Measurements from ENCODE around the gene RNF157.
A peak's percentile ranks its signal among the peaks of the same experiment; 100 is the strongest.

Gene RNF157

DNA sequence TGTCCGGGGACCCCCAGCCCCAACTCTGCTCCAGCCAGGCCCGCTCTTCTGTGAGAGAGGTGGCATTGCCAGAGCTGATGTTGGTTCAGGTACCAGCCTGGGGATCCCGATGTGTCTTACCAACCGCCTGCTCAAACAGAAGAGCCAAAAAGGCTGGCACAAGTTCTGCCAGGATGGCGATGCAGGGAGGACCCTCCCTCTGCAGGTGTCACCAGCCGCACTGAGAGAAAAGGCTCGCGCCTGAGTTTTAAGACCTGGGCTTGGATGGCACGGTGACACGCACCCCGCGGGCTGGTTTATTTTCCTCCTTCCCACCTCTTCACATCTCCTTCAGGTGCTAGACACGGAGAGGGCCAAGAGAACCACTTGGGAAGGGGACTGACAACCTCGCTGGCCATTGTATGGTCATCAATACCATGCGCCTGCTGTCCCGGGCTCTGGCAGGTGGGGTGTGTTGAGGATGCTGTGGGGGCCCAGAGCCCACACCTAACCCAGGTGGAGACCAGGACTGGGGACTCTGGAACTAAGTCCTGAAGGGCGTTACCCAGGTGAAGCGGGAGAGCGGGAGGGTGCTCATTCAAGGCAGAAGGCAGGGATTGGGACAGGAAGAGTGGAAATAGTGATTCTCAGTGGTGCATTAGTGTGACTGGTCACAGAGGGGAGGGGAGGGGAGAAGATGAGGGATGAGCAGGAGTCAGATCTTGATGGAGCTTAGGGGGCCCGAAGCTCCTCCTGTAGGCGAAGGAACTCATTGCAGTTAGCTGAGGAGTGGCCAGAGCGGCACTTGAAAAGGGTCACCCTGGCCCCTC is 115.5 kb downstream of the RNF157 start:
- no peak for DNase-seq (ENCODE audit: low read depth, low spot score)

DNA sequence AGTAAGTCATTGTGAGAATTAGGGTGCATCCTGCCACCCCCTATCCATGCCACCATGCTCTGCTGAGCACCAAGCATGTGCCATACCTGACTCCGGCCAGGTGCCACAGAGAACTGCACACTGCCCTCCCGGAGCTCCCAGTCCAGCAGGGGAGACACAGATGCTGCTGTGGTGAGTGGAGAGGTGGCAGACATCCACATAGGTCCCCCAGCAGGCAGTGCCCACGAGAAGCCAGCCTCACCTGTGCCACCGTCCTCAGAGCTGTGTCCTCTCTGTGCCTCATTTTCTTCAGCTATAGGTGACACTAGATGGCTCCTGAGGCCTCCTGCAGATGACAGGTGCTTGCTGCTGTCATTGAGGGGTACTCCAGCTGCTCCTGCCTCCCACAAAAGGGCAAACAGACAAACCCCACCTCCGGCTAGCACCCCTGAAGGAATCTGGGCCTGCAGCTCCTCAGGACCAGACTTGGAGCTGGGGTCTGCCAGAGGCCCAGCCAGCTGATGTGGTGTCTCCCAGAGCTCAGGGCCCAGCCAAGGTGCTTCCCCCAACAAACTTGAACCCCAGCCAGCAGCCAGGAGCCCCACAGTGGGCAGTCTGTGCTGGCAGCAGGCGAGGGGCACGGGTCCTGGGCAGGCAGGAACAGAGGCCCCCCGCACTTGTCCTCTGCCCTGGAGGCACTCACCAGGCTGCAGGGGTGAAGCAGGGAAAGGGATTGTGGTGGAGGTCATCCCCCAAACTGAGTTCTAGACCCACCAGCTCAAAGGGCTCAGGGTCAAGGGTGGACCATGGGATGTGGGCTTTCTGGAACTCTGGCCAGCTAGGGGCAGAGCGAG is 116.3 kb downstream of the RNF157 start:
- no peak for DNase-seq (ENCODE audit: low read depth, low spot score)

DNA sequence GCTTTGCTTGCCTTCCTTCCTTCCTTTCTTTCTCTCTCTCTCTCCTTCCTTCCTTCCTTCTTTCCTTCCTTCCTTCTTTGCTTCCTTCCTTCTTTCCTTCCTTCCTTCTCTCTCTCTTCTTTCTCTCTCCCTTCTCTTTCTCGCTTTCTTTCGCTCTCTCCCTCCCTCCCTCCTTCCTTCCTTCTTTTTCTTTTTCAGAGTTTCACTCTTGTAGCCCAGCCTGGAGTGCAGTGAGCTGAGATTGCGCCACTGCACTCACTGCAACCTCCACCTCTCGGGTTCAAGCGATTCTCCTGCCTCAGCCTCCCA is 117.1 kb downstream of the RNF157 start:
- DNase-seq (ENCODE audit: low read depth, low spot score), result no peak

DNA sequence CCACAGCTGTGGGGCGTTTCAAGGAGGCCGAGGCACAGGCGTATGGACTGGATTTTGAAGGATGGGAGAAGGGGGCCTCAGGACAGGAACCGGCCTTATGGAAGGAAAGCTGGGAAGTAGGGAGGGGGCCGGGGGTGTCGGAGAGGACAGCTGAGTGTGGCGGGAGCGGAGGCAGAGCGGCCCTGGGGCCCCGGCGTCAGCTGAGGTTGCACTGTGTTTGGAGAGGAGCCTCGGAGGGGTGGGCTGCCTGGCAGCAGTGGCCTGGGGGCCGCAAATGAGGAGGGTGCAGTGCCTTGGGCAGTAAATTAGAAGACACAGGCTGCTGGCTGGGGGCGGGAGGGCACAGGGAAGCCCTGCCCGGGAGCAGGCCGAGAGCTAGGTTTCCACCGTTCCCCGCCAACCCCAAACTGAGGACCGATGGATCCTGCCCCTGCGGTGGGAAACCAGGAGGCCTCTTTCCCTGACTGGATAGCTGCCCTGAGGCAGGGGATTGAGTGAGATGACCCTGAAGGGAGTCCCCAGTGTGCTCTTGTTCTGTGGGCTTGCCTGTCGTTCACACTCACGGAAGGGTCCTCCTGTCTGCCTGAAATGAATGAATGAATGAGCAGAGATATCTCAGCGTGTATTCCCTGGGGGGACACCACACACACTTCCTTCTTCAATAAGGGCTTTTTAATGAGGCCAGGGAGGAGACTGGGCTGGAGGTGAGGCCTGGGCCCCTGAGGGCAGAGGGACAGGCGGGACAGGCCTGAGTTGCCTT is 117.7 kb downstream of the RNF157 start:
- DNase-seq (ENCODE audit: low read depth, low spot score), result no peak

DNA sequence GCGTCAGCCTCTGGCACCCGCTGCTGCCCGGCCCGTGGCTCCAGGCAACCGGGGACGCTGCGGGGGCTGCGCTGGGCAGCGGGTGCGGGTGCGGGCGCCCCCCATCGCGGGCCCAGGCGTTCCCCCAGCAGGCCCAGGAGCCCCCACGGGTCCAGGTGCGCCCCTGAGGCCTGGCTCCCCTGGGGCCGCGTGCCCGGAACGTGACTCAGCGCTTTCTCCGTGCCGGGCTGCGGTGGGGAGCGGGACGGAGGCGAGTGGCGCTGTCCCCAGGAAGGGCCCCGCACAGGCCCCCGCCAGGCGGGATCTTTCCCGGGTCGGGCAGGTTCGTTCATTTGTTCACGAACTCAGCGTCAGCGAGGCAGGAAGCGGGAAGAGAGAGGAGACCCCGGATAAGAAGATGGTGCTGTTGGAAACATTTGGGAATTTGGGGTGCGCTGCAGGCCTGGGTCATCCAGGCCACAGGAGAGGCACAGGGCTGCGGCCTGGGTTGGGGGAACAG is 118.3 kb downstream of the RNF157 start:
- DNase-seq (ENCODE audit: low read depth, low spot score), result no peak

DNA sequence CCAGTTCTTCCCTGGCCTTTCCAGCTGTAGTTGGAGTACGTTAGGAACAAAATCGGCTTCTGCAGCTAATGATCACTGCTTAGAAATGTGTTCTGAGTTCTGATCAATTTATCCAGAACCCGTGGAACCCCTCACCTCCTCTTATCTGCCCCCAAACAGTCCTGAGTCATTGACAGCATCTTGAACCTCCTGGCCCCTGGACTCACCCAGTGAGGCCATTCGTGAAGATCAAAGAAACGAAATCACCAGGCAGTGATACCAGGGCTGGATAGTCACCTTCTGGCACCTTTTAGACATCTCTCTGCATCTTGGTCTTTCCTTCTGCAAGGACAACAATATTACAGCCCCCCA is 119.7 kb downstream of the RNF157 start:
- DNase-seq (ENCODE audit: low read depth, low spot score), result no peak

DNA sequence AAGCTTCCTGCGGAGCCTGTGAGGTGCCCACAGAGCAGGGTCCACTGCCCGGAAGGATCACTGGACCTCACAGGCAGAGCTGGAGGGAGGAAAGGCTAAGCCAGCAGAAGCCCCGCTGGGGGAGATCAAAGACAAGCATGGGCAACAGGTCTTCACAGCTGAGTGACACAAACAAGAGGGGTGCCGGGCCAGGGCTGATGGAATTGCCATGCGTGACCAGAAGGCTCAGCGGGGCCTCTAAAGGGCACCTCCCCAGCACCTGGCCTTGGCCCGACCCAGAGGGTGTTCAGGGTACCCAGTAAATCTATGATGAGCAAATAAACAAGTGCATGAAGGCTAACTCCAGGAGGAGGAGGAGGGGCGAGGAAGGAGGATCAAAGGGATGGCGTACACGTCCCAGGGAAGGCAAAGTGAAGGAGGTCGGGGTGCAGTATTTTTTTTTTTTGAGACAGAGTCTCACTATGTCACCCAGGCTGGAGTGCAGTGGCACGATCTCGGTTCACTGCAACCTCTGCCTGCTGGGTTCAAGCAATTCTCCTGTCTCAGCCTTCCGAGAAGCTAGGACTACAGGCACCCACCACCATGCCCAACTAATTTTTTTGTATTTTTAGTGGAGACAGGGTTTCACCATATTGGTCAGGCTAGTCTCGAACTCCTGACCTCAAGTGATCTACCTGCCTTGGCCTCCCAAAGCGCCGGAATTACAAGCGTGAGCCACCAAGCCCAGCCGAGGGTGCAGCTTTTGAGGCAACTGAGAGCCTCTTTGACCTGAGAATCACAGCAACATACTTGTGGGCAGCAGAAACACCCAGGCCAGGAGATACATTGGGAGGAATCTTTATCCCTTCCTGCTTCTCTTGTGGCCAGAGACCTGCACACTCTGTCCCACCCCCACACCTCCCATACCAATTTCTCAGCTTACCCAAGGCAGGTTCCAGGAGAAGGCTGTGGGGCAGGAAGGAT is 120.6 kb downstream of the RNF157 start:
- no peak for DNase-seq (ENCODE audit: low read depth, low spot score)

DNA sequence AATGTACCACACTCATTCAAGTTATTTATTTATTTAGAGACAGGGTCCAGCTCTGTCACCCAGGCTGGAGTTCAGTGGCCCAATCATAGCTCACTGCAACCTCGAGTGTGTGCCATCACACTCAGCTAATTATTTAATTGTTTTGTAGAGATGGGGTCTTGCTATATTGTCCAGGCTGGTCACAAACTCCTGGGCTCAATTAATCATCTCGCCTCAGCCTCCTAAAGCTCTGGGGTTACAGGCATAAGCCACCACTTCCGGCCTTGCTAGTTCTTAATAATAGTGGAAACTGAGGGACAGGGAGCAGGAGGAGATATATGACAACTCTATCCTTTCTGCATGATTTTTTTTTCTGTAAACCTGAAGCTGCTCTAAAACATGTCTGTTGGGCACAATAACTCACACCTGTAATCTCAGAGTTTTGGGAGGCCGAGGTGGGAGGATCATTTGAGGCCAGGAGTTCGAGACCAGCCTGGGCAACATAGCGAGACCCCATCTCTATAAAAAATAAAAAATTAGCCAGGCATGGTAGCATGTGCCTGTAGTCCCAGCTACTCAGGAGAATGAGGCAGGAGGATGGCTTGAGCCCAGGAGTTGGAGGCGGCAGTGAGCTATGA is 125.0 kb downstream of the RNF157 start:
- DNase-seq (ENCODE audit: low read depth, low spot score), result no peak

DNA sequence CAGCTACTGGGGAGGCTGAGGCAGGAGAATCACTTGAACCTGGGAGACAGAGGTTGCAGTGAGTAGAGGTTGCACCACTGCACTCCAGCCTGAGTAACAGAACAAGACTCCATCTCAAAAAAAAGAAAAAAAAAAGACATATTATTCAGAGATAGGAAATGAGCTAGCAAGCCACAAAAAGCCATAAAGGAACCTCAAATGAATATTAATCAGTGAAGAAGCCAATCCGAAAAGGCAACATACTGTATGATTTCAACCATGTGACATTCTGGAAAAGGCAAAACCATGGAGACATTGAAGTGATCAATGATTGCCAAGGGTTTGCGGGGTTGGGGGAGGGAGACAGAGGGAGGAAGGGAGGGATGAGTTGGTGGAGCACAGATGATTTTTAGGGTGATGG is 128.3 kb downstream of the RNF157 start:
- no peak for DNase-seq (ENCODE audit: low read depth, low spot score)

DNA sequence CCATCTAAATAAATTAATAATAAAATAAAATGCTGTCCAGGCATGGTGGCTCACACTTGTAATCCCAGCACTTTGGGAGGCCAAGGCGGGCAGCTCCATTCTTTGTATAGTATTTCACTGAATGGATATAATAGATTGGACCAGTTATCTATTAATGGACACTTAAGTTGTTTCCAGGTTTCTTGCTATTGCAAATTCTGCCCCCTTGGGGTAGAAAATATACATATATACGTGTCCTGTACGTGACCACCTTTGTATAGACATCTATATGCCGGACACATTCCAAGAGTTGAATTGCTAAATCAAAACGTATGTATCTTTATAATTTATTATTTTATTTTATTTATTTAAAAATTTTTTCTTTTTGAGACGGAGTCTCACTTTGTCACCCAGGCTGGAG is 132.8 kb downstream of the RNF157 start:
- no peak for DNase-seq (ENCODE audit: low read depth, low spot score)

DNA sequence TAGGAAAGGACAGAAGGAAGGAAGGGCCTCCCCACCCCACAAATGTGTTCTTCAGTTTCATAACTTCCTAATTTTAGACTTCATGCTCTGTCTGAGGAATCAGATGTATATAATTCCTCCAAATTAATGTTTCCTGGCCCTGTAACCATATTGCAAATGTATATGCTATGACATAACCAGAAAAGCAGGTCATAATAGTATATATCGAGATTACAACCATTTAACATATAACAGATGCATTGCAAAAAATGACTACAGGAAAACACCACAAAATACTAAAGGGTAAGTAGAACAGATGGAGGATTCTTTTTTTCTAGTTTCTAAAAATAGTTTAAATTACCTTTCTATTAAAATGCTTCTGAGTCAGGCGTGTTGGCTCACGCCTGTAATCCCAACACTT is 133.6 kb downstream of the RNF157 start:
- no peak for DNase-seq (ENCODE audit: low read depth, low spot score)

DNA sequence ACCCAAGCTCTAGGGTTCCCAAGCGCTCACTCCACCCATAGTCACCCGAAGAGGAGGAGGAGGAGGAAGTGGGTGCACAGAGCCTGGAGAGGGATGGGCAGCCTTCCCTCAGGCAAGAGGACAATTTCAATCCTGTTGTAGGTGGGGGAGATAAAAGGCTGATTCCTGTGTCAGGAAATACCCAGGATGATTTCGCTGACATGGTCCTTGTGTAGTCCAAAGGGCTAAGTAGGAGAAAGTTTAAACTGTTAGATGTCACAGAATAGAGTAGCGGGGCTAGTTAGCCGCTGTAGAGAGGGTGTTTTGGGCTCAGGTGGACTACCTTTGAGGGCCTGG is 135.4 kb downstream of the RNF157 start:
- no peak for DNase-seq (ENCODE audit: low read depth, low spot score)

DNA sequence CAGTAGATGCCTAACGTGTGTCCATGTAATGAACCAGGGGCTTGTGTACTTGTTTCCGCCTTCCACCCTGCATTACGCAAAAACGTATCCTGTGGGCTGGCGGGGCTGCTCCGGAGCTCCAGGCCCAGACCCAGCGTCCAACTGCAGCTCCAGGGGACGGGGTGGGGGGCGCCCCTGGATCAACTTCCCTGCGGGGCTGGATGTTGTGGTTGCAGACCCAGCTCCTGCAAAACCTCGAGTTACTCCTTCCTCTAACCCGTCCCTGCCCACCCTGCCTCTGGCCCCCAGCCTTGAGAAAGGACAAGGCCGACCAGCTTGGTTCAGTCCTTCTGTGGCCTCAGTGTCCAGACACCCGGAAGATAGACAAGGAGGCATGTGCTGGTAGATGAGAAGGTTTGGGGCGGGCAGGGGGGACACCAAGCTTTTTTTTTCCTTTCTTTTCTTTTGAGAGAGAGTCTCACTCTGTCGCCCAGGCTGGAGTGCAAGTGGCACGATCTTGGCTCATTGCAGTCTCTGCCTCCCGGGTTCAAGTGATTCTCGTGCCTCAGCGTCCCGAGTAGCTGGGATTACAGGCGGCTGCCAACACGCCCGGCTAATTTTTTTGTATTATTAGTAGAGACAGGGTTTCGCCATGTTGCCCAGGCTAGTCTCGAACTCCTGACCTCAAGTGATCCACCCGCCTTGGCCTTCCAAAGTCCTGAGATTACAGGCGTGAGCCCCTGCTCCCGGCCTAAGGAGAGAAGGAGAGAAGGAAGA is 136.0 kb downstream of the RNF157 start:
- DNase-seq (ENCODE audit: low read depth, low spot score), result no peak

DNA sequence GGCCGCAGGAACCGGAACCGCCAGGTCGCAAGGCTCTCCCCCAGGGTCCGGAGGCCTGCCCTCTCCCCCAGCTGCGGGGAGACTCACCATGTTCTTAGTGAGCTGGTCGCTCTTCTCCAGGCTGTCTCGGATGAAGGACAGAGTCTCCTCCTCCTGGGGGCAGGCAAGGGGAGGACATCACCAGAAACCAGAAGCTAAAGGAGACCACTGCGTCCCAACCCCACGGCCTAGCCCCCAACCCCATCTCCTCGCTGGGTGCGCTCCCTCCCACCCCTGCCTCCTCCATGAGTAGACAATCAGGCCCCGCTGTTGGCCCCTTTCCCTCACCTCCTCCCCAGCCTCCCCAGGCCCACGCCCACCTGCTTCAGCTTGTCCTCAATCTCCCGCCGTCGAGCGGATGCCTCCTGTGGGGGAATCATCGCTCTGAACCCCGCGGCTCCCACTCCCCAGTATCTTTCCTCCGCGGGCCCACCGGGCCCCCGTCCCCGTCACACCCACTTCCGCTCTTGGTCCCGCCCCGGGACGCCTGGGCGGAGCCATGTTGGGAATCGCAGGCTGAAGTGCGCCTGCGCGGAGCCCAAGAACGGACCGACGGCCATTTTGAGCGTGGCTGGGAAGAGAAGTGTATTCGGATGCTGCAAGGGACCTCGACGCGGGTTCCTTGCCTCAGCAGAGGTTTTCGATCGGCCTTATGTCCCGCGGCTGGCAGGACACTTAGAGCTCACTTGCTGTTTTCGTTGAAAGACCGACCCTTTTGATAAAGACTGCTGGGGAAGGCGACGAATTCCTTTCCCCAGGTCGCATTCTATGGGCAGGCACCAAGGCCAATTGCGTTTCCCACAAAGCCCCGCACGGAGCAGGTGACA is 136.8 kb downstream of the RNF157 start, which contains the start of gene EXOC7:
TSS of gene EXOC7 (minus strand) at position 514 of the 866 bp plus-strand sequence. CDS start at position 419, 95 bp downstream.
- peak; percentile 85 for DNase-seq (ENCODE audit: low read depth, low spot score)

DNA sequence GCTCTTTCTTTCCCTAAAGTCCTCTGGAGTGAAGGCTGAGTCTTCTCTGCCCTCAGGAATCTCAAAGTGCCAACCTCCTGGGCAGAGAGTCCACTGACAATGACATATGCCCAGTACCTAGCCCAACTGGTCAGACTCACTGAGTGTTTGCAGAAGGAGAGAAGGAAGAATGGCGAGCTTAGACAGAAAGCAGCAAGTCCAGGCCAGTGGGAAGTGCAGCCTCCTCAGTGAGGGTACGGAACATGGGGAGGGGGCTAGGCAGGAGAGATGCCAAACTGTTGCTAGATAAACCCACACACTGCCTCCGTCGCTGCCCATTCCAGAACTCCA is 137.4 kb downstream of the RNF157 start:
- DNase-seq (ENCODE audit: low read depth, low spot score), result no peak

DNA sequence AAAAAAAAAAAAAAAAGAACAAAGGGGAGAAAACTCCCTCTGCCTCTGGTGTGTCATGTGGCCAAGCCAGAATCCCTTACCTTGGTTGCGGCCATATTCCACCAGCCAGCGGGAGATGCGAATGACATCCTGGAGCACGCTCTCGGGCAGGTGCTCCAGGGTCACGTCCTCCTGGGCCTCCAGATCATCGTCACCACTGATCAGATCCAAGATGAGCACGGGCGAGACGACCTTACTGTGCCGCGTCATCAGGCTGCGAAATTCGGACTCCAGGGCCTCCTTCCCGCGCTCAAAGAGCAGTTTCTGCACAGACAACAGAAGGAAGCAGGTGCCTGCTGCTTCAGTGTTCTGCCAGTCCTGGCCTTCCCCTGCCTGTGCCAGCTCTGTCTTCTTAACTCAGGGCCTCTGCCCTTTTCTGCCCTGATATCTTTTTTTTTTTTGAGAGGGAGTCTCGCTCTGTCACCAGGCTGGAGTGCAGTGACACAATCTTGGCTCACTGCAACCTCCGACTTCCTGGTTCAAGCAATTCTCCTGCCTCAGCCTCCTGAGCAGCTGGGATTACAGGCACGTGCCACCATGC is 142.5 kb downstream of the RNF157 start:
- DNase-seq (ENCODE audit: low read depth, low spot score), result no peak

DNA sequence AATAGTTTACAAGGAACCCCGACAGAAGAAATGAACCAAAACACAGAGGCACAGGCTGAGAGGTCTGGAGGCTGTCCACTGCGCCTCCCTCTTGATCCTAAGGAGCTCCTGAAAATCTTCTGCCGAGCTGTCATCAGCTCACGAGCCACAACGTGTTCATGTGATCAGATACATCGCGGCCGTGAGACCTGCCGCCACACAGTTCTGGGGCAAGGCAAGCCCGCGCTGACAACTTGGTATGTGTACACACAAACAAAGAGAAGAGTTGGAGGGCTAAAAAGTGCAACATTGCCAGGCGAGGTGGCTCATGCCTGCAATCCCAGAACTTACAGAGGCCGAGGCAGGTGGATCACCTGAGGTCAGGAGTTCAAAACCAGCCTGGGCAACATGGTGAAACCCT is 144.3 kb downstream of the RNF157 start:
- no peak for DNase-seq (ENCODE audit: low read depth, low spot score)

DNA sequence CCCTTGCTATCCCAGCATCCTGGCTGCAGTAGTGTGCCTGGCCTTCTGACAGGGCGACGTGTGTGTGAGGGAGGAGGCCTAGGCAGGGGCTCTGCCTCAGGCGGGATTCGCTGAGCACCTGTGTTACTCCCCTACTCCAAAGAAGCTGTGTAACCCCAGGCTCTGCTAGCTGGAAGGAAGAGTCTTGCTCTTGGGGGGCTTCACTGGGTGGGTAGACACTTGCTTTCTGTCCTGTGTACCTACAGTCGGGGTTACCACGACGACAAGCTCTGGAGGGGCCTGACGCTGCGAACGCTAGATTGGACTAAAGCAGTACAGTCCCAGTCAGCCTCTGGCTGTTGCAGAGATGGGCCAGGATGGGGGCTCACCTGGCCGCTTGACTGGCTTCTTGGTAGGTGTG is 146.2 kb downstream of the RNF157 start:
- no peak for DNase-seq (ENCODE audit: low read depth, low spot score)
